Measurements from ENCODE around the gene CLDN9.

DNA sequence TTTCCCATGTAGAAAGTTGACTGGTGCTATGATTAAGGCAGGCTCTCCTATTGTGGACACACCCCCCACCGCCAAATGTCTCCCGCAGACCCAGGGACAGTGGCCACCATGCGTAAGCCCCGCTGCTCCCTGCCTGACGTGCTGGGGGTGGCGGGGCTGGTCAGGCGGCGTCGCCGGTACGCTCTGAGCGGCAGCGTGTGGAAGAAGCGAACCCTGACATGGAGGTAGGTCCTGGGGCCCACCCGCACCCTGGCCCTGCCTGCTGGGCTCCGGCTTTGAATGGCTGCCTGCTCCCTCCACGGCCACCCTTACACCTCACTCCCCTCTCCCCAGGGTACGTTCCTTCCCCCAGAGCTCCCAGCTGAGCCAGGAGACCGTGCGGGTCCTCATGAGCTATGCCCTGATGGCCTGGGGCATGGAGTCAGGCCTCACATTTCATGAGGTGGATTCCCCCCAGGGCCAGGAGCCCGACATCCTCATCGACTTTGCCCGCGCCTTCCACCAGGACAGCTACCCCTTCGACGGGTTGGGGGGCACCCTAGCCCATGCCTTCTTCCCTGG is 37.3 kb downstream of the CLDN9 start:
- TF ChIP-seq, protein P1, sequence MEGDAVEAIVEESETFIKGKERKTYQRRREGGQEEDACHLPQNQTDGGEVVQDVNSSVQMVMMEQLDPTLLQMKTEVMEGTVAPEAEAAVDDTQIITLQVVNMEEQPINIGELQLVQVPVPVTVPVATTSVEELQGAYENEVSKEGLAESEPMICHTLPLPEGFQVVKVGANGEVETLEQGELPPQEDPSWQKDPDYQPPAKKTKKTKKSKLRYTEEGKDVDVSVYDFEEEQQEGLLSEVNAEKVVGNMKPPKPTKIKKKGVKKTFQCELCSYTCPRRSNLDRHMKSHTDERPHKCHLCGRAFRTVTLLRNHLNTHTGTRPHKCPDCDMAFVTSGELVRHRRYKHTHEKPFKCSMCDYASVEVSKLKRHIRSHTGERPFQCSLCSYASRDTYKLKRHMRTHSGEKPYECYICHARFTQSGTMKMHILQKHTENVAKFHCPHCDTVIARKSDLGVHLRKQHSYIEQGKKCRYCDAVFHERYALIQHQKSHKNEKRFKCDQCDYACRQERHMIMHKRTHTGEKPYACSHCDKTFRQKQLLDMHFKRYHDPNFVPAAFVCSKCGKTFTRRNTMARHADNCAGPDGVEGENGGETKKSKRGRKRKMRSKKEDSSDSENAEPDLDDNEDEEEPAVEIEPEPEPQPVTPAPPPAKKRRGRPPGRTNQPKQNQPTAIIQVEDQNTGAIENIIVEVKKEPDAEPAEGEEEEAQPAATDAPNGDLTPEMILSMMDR (IDR thresholded peaks at IDR 0.05) = no peak
- TF ChIP-seq POLR2A (IDR thresholded peaks at IDR 0.05) = no peak
